Cardiac septum (tissue), 1 donor: ENCODE results near the gene HHIPL1. TPM values are rescaled to one million over a fixed set of nuclear protein-coding genes. Genes with fewer than 3 reads are reported as not detected.

ENCODE experiments used
- DNase-seq: peaks from one replicate; pipeline ENCODE4 v3.0.0-alpha.2; 2020; ENCODE audit warnings: low spot score
- intact Hi-C: fragments of 100-400 bp; cut with DNase I; formaldehyde crosslinking; loops from one replicate; pipeline ENCODE4 v1.14.0; 2022
- long read RNA-seq: library from polyadenylated mRNA; unstranded; transcript quantifications from one replicate; pipeline ENCODE4 v2.0.0, GENCODE V29; 2021
- total RNA-seq: library from RNA; stranded (reverse); fragmentation: NEBNext Ultra II Directional; extraction: Animal tissue kit (Norgen Biotek cat#: 25700); gene quantifications from one replicate; pipeline ENCODE4 v1.2.1, GENCODE V29; 2021
- donor health status: DM: no; HTN: no; CAD: no.

HHIPL1 gene
- total RNA-seq = 1.9 TPM
- long read RNA-seq, full-length matches to known transcripts = 2 of 4 reads
- long read RNA-seq, partial matches to known transcripts = 2 of 4 reads
- long read RNA-seq, other reads (novel, unspliced or antisense) = 0 of 4 reads

GRCh38 chr14:99644723-99645544 is at the start of gene HHIPL1:
HHIPL1 (plus strand) TSS chr14:99645129; CDS start chr14:99645208, 79 bp downstream.
- intact Hi-C loops = no loop called here
- DNase-seq = no peak

DNA sequence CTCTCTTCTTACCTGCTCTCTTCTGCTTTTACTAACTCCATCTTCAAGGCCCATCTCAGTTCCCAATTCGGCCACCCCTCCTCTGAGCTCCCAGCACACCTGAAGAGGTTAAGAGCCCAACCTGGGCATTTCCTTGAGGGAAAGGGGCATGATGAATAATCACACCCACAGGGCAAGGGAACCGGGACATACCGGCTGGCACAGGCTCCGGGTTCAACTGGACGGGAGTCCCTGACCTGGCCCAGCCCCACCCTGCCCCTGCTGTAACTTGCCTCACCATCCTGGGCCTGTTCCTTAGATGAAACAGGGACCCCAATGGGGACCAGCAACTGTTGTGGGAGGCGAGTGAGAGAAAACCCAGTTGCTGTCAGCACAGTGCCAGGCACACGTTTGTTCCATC is 49.4 kb upstream of the HHIPL1 start:
- DNase-seq = no peak
- intact Hi-C loops = no loop called here

- intact Hi-C loops = no loop called here
- no peak for DNase-seq
These were observed 48.8 kb upstream of the HHIPL1 start for GRCh38 chr14:99596071-99596627.

GRCh38 chr14:99596772-99597171 is 48.2 kb upstream of the HHIPL1 start:
- no peak for DNase-seq
- intact Hi-C loops = no loop called here

DNA sequence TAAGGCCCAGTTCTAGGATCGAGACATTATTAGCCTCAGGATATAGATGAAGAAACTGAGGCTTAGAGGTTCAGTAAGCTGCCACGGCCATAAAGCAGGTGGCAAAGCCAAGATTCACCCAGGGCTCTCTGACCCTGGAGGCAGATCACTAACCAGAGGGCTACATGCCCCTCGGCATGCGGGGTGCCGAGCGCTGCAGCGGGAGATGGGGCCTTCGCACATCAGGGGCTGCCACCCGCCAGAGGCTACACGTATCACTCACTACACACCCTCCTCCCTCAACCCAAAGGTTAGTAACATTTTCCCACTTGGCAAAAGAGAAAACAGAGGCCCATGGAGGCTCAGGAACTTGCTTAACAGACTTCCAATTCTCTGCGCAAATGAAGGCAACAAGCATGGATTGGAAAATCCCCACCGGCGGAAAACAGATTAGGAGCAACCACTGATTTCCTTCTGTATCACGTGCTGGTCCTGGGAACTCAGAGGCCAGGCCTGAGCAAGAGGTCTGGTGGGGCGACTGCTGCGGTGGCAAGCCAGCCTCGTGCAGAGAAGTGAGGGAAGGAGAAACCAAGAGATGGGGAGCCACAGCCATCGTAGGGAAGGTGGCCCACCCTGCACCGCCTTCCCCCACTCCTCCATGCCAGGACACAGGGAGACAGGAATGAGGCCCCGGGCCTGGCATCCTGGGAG is 46.9 kb upstream of the HHIPL1 start:
- DNase-seq = no peak
- intact Hi-C loops = no loop called here

DNA sequence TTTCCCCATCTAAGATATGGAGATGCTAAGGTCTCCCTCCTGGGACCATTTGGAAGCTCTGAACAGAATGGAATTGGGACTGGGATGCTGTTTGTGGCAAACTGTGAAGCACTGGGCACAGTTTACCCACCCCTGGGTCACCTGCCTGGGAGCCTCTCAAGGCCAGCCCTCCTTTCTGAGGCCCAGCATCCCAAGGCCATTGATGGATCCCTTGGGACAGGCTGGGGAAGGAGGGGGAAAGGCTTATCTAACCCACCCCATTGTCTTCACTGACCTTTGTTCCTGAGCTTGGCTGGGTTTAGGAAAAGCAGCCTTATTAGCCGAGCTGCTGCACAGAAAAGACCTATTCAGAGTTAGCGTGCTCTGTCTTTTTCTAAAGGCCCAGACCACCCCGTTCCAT is 46.2 kb upstream of the HHIPL1 start:
- no peak for DNase-seq
- intact Hi-C loops = no loop called here

- intact Hi-C loops = no loop called here
- DNase-seq = no peak
These were observed 45.5 kb upstream of the HHIPL1 start for GRCh38 chr14:99599393-99599792.

DNA sequence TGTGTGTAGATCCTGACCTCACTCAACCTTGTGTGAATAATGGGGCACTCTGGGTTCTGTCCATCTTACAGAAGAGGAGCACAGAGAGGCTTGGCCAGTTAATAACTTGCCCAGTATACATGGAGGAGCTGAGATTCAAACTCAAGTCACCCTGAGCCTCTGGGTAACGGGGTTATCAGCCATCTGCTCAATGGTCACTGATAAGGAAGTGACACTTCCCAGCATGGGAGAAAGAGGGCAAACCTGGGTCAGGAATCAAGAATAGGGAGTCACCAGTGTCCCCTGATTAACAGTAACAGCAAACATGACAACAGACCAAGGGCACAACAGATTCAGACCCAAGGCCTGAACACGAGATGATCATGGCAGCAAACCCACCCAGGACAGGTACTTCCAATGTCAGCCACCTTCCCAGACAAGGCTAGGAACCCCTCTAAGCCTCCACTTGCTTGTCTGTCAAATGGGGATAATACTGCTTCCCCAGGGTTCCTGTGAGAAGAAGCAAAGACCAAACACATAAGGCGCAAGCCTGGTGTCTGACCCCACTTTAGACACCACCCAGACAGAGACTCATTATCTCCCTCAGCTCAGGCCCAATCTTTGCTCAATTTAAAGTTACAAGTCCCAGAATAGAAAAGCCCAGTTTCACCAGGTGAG is 44.6 kb upstream of the HHIPL1 start:
- intact Hi-C loops = loop anchor here (5.0 kb wide), 1 partner anchor 38 kb away; no protein-coding TSS in a partner anchor
- no peak for DNase-seq

DNA sequence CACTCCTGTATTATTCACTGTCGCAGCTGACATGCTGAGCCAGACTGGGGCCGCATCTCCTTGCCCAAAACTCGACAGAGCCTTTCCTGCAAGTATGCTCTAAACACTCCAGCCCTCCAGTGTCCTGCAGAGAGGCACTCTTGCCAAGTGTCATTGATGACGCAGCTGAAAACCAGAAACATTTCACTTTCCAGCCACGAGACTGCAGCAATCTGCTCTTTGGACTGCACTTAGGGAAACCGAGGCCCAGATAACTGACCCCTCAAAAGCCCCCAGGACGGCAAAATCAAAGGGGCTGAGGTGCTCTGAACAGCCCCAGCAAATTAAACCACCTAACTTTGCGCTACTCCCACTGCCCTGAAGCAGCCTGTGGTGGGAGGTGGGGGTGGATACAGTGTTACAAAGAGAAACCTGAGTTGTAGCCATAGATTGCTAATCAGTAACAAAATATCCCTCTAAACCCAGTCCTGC is 43.5 kb upstream of the HHIPL1 start:
- DNase-seq = no peak
- intact Hi-C loops = loop anchor here (5.0 kb wide), 1 partner anchor 39 kb away; no protein-coding TSS in a partner anchor

DNA sequence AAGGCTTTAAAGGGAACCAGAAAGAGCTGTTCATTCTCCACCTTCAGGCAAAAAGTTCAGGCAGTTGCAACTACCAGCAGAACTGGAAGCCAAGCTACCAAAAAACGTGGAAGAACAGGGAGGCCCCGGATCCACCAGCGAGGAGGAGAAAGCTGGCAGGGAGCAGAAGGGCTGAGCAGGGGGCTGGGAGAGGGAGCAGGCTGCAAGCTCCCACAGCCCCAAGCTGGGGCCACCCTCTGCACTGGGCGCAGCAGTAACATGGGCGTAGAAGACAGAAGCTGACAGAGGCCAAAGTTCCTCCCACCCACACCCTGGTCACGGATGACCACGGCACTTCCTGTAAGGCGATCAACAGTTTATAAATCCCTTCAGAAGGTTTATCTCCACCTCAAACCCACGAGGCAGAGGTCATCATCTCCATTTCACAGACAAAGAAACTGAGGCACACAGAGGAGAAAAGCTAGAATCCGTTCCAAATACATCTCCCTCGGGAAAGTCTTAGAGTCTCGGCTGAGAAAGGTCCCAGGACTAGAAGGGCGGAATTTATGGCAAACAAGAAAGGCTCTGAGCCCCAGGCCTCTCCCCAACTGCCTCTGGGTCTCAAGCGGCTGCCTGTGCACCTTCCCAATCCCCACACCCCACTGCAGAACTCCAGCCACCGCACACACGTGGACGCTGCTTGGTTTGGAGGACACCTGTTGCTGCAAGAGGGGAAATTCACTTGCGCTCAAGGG is 42.7 kb upstream of the HHIPL1 start:
- DNase-seq = no peak
- intact Hi-C loops = loop anchor here (2.0 to 5.0 kb wide), 2 partner anchors 27 to 40 kb away; no protein-coding TSS in a partner anchor

DNA sequence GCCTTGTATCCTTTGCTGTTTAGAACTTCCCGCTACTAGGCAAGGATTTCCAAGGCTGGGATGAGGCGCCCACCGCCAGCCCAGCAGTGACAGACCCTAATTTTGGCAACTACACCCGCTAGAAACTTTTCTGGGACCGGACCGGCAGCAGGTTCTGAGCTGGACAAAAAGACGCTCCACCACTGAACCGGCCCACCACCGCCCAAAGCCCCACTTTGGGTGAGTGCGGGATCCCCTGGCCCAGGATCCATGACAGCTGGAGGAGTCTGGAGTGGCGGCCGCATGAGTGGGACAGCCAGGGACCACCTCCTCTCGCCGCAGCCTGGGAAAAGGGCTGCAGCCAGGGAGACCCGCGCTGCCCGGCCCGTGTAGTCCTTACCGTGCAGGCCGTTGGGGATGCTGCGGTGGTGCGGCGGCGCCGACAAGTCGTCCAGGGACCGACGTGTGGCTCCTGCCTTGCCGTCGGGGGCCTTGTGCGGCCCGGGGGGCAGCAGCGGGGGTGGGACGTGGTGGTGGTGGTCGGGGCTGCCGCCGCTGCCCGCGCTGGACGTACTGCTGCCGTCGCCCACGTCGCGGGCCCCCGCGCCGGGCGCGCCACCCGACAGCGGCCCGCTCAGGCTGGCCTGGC is 42.0 kb upstream of the HHIPL1 start:
- no peak for DNase-seq
- intact Hi-C loops = loop anchor here (2.0 to 5.0 kb wide), 2 partner anchors 28 to 41 kb away; no protein-coding TSS in a partner anchor

DNA sequence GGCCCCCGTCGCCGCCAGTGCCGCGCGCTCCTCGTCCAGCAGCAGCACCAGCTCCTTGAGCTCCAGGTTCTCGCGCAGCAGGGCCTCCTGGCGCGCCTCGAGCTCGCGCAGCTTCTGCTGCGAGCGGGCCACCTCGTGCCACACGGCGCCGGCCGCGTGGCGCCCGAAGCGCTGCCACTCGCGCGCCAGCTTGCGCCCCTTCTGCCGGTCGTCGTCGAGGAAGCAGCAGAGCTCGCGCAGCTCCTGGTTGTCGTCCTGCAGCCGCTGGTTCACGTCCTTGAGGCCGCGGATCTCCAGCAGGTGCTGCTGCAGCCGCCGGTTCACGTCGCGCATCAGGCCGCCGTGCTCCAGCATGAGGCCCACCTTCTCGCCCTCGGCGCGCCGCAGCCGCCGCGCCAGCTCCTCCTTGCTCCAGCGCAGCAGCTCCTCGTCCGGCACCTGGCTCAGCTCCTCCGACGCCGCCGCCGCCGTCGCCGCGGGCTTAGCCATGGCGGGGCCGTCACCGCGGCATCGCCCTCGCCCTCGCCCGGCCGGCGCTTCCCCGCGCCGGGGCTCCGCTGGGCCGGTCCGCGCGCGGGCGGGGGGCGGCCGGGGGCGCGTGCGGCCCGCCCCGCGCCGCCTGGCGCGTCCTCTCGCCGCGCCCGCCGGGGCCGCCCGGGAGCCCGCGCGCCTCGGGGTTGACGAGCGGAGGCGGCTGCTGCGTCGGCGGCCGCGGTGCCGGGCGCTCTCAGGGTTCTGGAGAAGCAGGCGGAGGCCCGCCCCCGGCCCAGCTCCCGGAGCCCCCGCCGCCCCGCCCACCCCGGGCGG is 41.3 kb upstream of the HHIPL1 start, which contains the start of gene CCDC85C:
Gene CCDC85C (minus strand): TSS at position 737 of the 807 bp plus-strand sequence. CDS start 248 bp downstream, at position 489.
- no peak for DNase-seq
- intact Hi-C loops = loop anchor here (2.0 to 5.0 kb wide), 2 partner anchors 29 to 41 kb away; no protein-coding TSS in a partner anchor

DNA sequence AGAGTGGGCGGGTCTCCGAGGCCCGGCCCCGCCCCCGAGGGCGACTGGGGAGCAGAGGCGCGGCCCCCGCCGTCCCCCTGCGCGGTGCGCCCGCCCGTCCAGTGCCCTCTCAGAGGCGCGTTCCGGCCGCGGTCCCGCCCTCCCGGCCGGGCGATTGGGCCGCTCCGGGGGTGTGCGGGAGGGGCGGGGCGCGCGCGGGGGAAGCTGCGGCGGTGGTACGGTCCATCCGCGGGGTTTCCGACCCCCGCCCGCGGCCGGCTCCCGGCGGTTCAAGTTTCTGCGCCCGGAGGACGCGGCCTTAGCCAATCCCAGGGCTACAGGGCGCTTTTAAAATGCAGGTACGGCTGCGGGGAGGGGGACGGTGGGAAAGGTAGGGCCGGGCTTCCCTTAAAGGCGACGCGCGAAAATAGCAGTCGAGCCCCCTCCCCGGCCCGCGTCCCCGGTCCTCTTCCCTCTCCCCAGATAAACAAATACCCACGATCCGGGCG is 40.6 kb upstream of the HHIPL1 start:
- peak; percentile 94 for DNase-seq
- intact Hi-C loops = loop anchor here (5.0 kb wide), 1 partner anchor 42 kb away; no protein-coding TSS in a partner anchor

GRCh38 chr14:99604766-99605298 is 40.1 kb upstream of the HHIPL1 start:
- DNase-seq = no peak
- intact Hi-C loops = loop anchor here (5.0 kb wide), 1 partner anchor 43 kb away; no protein-coding TSS in a partner anchor

DNA sequence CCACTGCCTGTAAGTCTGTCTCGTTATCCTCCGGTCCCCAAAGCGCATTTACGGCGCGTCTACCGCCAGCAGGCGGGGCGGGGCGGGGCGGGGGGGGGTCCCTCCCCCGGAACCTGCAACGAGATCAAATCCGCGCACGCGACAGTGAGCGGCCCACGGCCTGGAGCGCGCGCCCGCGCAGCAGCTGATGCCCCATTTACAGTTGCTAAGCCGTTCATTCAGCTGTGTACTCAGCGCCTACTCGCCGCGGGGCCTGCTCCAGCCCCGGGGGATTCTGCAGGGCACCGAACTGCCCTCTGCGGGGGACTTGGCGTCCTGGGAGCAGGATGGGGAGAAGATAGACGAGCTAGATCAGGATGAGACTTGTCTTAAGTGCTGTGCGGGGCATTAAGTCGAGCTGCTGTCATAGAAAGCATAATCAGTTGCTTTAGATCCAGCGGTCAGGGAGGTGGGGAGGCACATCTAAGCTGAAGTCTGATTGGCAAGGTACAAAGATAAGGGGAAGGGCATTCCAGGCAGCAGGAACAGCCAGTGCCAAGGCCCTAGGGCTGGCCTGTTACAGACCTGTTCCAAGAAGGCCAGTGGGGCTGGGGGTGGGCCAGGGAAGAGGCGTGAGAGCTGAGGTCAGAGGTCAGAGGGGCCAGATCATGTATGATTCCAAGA is 39.5 kb upstream of the HHIPL1 start:
- DNase-seq = no peak
- intact Hi-C loops = no loop called here

DNA sequence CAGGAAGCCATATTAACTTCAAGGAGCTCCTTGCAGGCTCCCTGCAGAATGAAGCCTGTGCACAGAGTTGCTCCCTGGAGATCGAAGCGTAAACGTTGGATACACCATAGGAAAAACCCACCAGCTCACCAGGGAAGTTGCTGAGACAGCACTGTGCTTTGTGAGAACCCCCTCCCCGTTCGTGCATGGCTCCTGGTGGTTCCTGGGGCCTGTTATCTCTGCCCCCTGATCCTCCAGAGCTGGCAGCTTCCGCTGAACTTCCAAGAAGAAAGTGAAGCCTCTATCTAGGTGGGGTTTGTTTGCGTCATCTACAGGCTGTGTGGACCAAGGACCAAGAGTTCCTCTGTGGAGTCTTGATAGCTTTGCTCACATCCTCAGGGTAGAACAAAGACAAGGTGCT is 38.6 kb upstream of the HHIPL1 start:
- DNase-seq = no peak

More for the DNA sequence above, 38.6 kb upstream of the HHIPL1 start:
- intact Hi-C loops = no loop called here
